ENCODE data around the gene U2SURP.
"Not testable (repeated sequence)": the region's sequence is repeated elsewhere in the genome, so short reads cannot be mapped to it uniquely, and the experiment has no call there.

Gene U2SURP

GRCh38 chr3:143024351-143024960 lies 23.1 kb downstream of the U2SURP start:
- no peak for DNase-seq

GRCh38 chr3:143031327-143031726 lies 30.0 kb downstream of the U2SURP start:
- no peak for DNase-seq

- DNase-seq: not testable (repeated sequence)
These were observed 30.5 kb downstream of the U2SURP start for GRCh38 chr3:143031796-143032387.

GRCh38 chr3:143035466-143036211 lies 34.3 kb downstream of the U2SURP start:
- no peak for DNase-seq

GRCh38 chr3:143036557-143036956 lies 35.2 kb downstream of the U2SURP start:
- DNase-seq: no peak

GRCh38 chr3:143037867-143038266 lies 36.5 kb downstream of the U2SURP start:
- no peak for DNase-seq

- DNase-seq: no peak
These were observed 39.0 kb downstream of the U2SURP start for GRCh38 chr3:143040261-143040879.

GRCh38 chr3:143041903-143042302 lies 40.5 kb downstream of the U2SURP start:
- no peak for DNase-seq

GRCh38 chr3:143045639-143046038 lies 44.3 kb downstream of the U2SURP start:
- DNase-seq: no peak

GRCh38 chr3:143046075-143046474 lies 44.7 kb downstream of the U2SURP start:
- not testable (repeated sequence) for DNase-seq

- no peak for DNase-seq
These were observed 52.6 kb downstream of the U2SURP start for GRCh38 chr3:143054011-143054410.

- DNase-seq: no peak
These were observed 55.0 kb downstream of the U2SURP start for GRCh38 chr3:143056372-143056771.

- DNase-seq: no peak
These were observed 59.5 kb downstream of the U2SURP start for GRCh38 chr3:143060906-143061305.

- no peak for DNase-seq
These were observed 61.6 kb downstream of the U2SURP start for GRCh38 chr3:143063018-143063417.

- DNase-seq: no peak
These were observed 63.4 kb downstream of the U2SURP start for GRCh38 chr3:143064777-143065176.

- no peak for DNase-seq
These were observed 64.0 kb downstream of the U2SURP start for GRCh38 chr3:143065364-143065763.

- no peak for DNase-seq
These were observed 64.7 kb downstream of the U2SURP start for GRCh38 chr3:143066033-143066432.

GRCh38 chr3:143067201-143067600 lies 65.8 kb downstream of the U2SURP start:
- DNase-seq: no peak

GRCh38 chr3:143068059-143068458 lies 66.7 kb downstream of the U2SURP start:
- no peak for DNase-seq

- no peak for DNase-seq
These were observed 69.7 kb downstream of the U2SURP start for GRCh38 chr3:143070977-143071551.

GRCh38 chr3:143071776-143072175 lies 70.4 kb downstream of the U2SURP start:
- no peak for DNase-seq

- DNase-seq: not testable (repeated sequence)
These were observed 71.1 kb downstream of the U2SURP start for GRCh38 chr3:143072298-143073020.

- DNase-seq: not testable (repeated sequence)
These were observed 72.2 kb downstream of the U2SURP start for GRCh38 chr3:143073541-143073940.

Data from femur (tissue), 1 donor.